ENCODE data around the gene PSPC1.

DNA sequence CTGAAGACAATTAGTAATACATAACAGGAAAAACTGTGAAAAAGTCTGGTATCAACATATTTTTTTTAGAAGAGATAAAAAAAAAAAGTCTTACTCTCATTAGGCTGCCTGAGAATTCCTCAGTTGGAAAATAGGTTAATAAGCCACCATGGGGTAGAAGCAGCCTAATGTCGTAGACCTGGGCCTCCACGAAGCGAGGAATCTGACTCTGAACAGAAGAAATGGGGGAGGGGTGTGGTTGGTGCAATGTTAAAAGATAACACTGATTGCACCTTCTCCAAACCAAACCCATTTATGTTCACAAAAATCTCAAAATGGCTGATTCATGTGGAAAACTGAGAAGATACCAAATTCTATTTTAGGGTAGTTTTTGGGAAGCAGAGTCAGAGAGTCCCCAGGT, 86.9 kb downstream of the PSPC1 start:
- TF ChIP-seq TAF1 (IDR thresholded peaks at IDR 0.05; ENCODE audit: low read depth, low read length) (no peak), POLR2AphosphoS5 (IDR thresholded peaks at IDR 0.05; ENCODE audit: low read depth, low read length) (no peak), POLR2A (IDR thresholded peaks at IDR 0.05; ENCODE audit: low read depth, low read length) (no peak)
